GM18526 (cell line): ENCODE data around the gene TMEM86B.

Source experiments
- POLR2A ChIP-seq: IDR thresholded peaks from 3 replicates; pipeline ENCODE4 v1.6.1; 2011; ENCODE audit not compliant: insufficient read length; ENCODE audit errors: extremely low read depth

Gene TMEM86B

DNA sequence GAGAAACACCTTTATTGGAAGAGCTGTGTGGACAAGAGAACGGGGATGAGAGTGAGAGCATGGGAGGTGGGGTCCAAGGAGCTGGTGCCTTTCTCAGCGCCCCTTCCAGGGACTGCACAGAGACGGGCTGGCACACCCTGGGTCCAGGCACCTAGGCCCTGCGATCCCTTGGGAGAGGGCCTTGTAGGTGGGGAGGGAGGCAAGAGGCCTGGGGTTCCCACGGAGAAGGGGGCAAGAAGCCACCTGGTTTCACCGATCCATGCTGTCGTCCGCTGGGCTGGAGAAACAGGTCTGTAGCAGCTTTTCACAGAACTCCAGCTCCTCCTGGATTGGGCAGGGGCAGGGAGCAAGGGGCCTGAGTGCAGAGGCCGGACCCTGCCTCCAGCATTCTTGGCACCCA lies 33.8 kb upstream of the TMEM86B start:
- no peak for TF ChIP-seq POLR2A

DNA sequence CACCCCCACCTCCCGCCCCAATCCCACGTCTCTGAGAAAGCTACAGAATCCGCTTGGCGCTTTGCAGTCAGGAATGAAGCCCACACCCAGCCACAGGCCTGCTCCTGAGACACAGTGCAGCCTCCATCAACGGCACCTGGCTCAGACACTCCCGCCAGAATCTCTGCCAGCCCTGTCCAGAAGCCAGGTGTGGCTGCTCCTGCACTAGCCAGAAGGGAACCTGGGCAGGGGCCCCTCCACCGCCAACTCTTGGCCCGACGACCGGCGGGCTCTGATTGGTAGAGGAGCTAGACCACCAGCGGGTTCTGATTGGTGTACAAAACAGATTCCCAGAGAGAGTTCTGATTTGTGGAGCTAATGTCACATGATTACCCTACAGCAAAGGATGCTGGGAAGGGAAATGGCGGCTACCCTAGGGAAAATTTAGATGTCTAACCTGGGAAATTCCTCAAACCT lies 33.1 kb upstream of the TMEM86B start:
- TF ChIP-seq POLR2A = no peak

DNA sequence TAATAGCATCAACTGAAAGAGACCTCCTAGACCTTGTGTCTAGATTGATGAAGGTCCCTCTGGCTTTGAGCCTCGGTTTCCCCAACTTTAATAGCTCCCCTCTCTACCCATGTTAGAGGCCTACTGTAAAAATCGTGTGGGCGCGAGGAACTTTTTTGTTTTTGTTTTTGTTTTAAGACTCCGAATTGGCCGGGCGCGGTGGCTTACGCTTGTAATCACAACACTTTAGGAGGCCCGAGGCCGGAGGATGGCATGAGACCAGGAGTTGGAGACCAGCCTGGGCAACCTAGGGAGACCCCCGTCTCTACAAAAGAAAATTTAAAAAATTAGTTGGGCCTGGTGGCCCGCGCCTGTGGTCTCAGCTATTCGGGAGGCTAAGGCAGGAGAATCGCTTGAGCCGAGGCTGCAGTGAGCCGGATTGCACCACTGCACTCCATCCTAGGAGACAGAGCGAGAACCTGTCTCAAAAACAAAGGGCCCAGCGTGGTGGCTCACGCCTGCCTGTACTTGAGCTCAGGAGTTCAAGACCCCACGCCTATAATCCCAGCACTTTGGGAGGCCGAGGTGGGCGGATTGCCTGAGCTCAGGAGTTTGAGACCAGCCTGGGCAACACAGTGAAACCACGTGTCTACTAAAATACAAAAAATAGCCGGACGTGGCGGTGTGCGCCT lies 31.1 kb upstream of the TMEM86B start:
- TF ChIP-seq POLR2A = no peak

DNA sequence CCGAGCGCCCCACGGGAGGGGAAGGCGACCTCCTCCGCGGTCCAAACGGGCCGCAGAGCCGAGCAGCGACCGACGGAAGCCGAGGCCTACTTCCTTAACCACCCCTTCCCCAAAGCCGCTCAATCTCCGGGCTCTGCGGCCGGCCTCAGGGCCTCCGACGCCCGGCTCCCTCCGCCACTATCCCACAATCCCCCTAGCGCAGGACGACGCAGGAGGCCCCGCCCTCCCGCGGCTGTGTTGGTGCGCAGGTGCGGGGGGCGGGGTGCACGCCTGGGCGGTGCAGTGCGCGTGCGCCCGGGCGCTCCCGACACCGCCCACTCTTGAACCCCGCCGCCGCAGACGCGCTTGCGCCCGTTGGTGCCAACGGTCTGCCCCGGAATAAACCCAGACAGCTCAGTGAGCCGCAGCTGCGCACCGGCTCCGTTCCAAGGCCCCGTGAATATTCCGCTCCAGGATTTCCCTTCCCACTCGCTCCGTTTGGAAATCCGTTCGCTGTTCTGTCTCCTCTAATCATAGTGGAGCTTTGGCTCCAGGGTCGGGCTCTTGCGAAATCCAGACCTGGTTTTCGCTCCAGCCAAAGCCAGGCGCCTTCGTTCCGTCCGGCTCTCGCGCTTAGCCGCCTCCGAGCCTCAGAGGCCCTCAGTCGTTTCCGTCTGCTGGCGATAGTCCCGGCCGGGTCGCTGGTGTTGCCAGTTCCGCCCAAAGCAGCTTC lies 30.4 kb upstream of the TMEM86B start, which contains the start of gene PPP6R1:
Gene PPP6R1, minus strand, starts transcription at position 190 of the 712 bp plus-strand sequence. CDS start 11,914 bp downstream, outside the sequence.
- peak; percentile 95 for TF ChIP-seq POLR2A

DNA sequence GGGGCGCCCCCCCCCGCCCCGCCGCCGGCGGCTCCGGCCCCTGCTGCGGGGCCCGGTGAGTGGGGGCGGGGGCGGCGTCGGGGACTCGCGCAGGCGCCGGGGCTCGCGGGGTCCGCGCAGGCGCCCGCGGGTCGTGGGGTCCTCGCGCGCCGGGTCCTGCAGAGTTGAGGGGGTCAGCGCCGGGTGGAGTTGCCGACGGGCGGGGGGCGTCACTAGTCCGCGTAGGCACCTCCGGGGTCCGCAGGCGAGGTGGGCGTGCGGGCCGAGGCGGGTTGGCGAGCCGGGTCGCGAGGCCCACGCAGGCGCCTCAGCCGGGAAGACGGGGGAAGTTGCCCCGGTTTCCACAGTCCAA lies 29.9 kb upstream of the TMEM86B start:
- no peak for TF ChIP-seq POLR2A

DNA sequence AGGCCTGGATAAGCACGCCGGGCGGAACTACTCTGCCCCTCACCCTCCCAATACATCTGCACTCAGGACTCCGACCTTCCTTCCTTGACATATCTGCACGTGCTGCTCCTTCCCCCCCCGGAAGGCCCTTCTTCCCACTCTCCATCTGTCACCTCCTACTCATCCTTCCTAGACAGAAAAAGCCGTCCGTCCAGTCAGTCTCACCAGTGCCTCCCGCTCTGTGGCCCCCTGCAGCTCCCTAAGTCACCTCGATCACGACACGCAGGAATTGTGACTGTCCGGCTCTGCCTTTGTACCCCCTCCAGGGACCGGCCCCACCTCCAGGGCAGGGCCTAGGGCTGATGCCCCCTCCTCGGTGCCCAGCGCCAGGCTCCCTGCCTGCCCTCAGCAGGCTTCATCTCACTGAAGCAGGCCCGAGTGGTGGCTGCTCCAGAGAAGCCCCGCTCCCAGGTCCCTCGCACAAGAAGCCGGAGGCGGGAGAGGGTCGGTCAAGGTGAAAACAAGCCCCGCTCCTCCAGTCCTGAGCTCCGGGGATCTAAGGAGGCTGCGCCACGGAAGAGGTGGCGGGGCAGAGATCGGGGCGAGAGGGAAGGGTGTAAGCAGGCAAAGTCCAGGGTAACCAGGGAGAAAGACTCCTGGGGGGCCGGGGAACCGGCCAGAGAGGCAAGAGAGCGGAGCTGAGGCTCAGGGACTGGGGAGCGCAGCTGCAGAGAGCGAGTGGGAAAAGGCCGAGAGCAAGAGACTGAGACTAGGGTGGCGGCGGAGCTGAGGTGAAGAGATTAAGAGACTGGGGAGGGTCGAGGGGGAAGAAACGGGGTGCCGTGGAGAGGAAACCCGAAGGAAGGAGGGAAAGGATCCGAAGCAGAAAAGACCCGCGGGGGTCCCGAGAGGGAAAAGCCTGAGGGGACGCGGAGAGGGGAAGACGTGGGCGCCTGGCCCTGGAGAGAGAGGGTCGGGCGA lies 29.2 kb upstream of the TMEM86B start:
- TF ChIP-seq POLR2A = no peak

DNA sequence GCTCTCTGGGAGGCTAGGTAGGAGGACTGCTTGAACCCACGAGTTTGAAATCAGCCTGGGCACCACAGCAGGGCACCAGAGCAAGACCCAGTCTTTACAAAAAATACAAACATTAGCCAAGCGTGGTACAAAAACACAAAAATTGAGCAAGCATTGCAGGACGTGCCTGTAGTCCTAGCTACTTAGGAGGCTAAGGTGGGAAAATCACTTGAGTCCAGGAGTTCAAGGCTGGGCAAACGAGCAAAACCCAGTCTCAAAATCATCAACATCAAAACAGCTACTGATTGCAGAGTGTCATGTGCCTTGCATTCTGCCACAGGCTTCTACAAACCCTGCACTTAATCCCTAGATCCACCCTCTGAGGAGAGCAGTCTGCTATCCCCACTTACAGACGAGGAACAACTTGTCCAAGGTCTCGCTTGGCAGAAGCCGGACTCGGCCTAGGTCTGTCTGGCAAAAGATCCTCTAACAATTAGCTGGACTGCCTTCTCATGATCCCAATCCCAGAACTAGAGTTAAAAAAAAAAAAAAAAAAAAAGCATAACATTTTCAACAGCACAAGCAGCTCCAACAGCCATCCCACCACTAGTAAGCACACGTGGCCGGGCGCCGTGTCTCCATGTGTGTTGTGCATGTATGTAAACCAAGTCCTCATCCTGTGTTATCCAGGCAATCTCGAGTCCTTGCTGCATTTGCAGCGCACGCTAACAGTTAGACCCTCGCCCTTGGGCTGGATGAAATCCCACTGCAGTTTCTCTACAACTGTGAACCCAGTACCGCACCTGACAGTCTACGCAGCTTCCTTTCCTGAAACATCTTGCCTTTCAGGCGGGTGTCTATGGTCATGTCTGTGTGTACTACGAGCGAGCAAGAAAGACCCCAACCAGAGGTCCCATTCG lies 28.2 kb upstream of the TMEM86B start:
- TF ChIP-seq POLR2A = no peak

DNA sequence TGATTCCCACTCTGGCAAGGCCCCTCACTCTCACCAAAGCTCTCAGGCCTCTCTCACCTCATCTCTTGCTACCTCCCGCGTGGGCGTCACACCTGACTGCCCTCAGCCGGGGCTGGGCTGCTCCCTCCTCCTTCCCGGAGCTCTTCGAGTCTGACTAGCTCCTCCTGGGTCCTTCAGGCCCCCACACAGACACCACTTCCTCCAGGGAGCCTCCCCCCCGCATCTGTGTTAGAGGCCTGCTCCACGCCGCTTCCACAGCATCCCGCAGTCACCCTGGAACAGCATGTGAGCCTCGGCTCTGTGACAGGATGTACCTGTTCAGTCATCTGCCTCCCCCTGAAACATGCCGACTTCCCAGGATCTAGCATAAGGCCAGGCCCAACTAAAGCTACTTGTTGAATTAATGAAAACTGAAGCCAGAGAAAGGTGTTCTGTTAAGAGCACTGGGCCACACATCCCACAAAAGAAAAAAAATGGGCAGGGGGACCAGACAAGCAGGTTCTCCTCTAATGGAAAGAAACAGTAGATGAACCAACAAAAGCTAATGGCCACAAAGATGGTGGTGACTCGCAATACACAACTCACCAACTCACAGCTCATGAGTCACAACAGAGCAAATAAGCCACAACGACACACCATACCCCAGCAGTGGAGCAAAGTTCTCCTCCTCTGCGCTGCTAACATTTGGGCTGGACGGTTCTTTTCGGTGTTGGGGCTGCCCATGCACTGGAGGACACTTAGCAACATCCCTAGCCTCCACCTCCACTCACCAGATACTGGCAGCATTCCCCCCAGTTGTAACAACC lies 27.3 kb upstream of the TMEM86B start:
- TF ChIP-seq POLR2A = no peak

DNA sequence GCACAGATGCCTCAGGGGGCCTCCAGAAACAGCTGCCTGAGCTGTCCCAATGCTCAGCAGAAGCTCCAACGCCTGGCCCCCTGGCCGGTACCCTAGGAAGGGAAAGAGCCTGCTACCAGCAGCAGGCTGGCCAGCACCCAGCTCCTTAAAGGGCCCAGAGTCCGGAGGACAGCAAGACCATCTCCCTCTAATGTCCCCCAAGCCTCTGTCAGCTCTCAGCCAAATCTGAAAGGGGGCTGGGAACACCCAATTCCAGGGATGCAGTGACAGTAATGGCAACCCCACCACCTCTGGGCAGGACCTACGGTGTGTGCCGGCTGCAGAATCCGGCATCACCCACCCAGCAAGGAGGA lies 26.0 kb upstream of the TMEM86B start:
- TF ChIP-seq POLR2A = no peak

DNA sequence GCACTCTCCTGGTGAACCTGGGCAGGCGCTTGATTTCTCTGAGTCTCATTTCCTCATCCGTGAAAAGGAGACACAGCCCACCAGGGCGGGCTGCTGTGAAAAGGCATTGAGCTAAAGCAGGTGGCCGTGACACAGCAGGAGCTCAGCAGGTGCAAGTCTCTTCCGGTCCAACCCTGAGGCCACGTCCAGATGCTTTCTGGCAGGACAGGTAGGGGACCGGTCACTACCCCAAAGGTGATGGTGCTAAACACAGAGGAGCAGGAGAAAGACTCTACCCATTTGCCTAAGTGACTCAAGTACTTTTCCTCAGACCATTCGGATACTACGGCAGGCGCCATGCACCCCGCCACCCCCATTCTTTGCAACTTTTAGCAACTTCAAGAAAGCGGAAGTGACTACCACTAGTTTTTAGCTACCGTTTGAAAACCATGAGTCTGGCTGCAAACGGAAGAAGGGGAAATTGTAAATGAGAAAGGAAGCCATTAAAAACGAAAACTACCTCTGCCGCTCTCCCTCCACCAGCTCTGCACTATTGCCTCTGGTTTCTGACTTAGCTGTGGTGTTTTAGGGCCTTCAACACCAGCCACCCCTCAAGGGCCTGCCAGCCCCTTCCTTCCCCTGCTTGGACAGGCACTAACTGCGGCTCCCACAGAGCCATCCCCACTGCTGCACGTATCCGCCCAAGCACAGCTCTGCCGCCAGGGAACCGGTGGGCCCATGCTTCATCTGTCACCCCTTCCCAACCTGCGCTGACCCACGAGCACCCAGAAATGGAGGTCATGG lies 25.5 kb upstream of the TMEM86B start:
- peak; percentile 36 for TF ChIP-seq POLR2A

DNA sequence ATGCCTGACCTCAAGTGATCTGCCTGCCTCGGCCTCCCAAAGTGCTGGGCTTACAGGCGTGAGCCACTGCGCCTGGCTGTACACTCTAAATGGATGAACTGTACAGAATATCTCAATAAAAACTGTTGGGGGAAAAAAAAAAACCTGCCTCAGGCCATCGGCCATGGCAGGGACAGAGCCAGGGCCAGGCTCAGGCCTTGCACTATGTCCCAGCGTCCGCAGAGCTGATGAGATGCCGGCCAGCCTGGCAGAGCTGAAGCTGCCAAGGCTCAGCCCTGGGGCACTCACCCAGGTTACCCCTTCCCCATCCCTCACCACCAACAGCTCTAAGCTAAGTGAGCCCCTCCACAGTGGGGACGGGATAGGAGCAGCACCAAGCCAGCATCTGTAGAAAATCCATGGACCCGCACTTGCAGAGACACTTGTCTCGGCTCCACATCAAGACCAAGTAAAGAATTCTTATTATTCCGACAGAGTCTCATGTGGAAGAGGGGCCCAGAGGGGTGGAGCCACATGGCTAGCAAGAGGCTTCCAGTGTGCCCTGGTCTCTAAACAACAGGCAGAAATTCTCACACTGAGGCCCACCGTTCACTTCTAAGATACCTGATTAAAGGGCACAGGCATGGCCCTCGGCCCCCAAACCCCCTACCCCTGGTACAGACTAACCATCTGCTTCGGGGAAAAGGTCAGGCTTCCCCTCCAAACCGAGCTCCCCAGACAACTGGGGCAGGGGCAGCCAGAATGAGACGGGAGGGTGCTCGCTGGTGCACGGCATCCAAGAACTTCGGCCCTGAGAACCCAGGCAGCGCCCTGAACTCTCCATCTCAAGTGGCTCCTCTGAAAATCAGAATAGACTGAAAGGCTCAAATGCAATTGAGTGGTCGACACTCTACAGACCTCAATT lies 24.4 kb upstream of the TMEM86B start:
- no peak for TF ChIP-seq POLR2A
